ENCODE measurements around the gene HSP90B1.

HSP90B1 gene

DNA sequence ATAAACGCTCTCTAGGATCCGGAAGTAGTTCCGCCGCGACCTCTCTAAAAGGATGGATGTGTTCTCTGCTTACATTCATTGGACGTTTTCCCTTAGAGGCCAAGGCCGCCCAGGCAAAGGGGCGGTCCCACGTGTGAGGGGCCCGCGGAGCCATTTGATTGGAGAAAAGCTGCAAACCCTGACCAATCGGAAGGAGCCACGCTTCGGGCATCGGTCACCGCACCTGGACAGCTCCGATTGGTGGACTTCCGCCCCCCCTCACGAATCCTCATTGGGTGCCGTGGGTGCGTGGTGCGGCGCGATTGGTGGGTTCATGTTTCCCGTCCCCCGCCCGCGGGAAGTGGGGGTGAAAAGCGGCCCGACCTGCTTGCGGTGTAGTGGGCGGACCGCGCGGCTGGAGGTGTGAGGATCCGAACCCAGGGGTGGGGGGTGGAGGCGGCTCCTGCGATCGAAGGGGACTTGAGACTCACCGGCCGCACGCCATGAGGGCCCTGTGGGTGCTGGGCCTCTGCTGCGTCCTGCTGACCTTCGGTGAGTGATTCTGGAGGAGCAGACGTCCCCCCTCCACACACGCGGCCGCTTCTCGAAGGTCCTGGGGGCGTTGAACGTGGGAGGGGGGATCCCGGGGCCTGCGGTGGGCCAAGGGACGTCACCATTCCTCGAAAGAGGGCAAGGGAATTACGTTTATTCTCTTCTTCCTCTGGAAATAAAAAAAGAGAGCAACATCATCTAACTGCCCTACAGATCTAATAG, at the start of gene HSP90B1:
Gene HSP90B1, plus strand, starts transcription at position 377 of the 753 bp plus-strand sequence. Its CDS starts 106 bp downstream, at position 483.
- Histone ChIP-seq H3K4me1 (ENCODE audit: control insufficient read depth, insufficient read depth, low read length) (peaks cover 39% of the 10 kb centered on the region), H3K9me3 (ENCODE audit: control insufficient read depth in 2 of 2, low read length in 2 of 2) (no peaks in the 10 kb centered on the region), H3K36me3 (ENCODE audit: control insufficient read depth in 2 of 2, insufficient read depth in 2 of 2, low read length in 2 of 2) (peaks cover 12 to 14% of the 10 kb centered on the region in 2 donors), H3K27me3 (ENCODE audit: control insufficient read depth in 1 of 2, insufficient read depth in 2 of 2, low read length in 2 of 2) (no peaks in the 10 kb centered on the region), H3K4me3 (ENCODE audit: low read length in 2 of 2) (peak within 1 kb of the TSS; percentile 78 to 91), H3K9ac (ENCODE audit: low read length in 2 of 2) (peak within 1 kb of the TSS; percentile 92 to 99), H3K27ac (ENCODE audit: low read length) (peak within 1 kb of the TSS; percentile 98)

DNA sequence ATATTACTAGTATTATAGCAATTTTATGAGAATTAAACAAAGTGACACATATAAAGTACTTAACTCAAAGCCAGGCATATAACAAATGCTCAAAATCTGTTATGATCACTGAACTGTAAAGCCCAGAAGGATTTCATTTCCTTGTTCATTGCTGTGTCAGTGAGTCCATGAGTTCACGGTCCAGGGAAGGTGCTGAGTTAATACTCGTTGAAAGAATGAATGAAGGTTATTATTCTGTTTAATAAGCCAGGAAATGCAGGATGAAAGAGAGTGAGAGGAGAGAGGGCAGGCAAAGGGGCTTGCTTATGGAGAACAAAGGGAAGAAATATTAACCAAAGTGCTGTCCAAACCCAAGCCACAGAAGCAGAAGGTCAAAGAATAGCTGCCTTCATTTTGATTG, 48.9 kb upstream of the HSP90B1 start:
- H3K4me1 ChIP-seq (ENCODE audit: control insufficient read depth, insufficient read depth, low read length) = no peaks in the 10 kb centered on the region
- H3K4me3 ChIP-seq (ENCODE audit: low read length in 2 of 2) = no peak overlapping the region
- no peak overlapping the region for H3K9ac ChIP-seq (ENCODE audit: low read length in 2 of 2)
- no peaks in the 10 kb centered on the region for H3K27me3 ChIP-seq (ENCODE audit: control insufficient read depth in 1 of 2, insufficient read depth in 2 of 2, low read length in 2 of 2)
- no peak overlapping the region for H3K27ac ChIP-seq (ENCODE audit: low read length)
- no peaks in the 10 kb centered on the region for H3K36me3 ChIP-seq (ENCODE audit: control insufficient read depth in 2 of 2, insufficient read depth in 2 of 2, low read length in 2 of 2)
- no peaks in the 10 kb centered on the region for H3K9me3 ChIP-seq (ENCODE audit: control insufficient read depth in 2 of 2, low read length in 2 of 2)

GRCh38 chr12:103882861-103883596, 47.2 kb upstream of the HSP90B1 start:
- H3K36me3 ChIP-seq (ENCODE audit: control insufficient read depth in 2 of 2, insufficient read depth in 2 of 2, low read length in 2 of 2) = no peaks in the 10 kb centered on the region
- H3K4me1 ChIP-seq (ENCODE audit: control insufficient read depth, insufficient read depth, low read length) = no peaks in the 10 kb centered on the region
- no peaks in the 10 kb centered on the region for H3K9me3 ChIP-seq (ENCODE audit: control insufficient read depth in 2 of 2, low read length in 2 of 2)

GRCh38 chr12:103883908-103884307, 46.3 kb upstream of the HSP90B1 start:
- no peaks in the 10 kb centered on the region for H3K9me3 ChIP-seq (ENCODE audit: control insufficient read depth in 2 of 2, low read length in 2 of 2)
- H3K9ac ChIP-seq (ENCODE audit: low read length in 2 of 2) = no peak overlapping the region
- no peaks in the 10 kb centered on the region for H3K36me3 ChIP-seq (ENCODE audit: control insufficient read depth in 2 of 2, insufficient read depth in 2 of 2, low read length in 2 of 2)
- H3K4me3 ChIP-seq (ENCODE audit: low read length in 2 of 2) = no peak overlapping the region
- no peak overlapping the region for H3K27ac ChIP-seq (ENCODE audit: low read length)
- no peaks in the 10 kb centered on the region for H3K4me1 ChIP-seq (ENCODE audit: control insufficient read depth, insufficient read depth, low read length)
- no peaks in the 10 kb centered on the region for H3K27me3 ChIP-seq (ENCODE audit: control insufficient read depth in 1 of 2, insufficient read depth in 2 of 2, low read length in 2 of 2)

More at GRCh38 chr12:103882861-103883596, 47.2 kb upstream of the HSP90B1 start:
- no peak overlapping the region for H3K27ac ChIP-seq (ENCODE audit: low read length)
- H3K9ac ChIP-seq (ENCODE audit: low read length in 2 of 2) = no peak overlapping the region
- H3K27me3 ChIP-seq (ENCODE audit: control insufficient read depth in 1 of 2, insufficient read depth in 2 of 2, low read length in 2 of 2) = no peaks in the 10 kb centered on the region
- H3K4me3 ChIP-seq (ENCODE audit: low read length in 2 of 2) = no peak overlapping the region

DNA sequence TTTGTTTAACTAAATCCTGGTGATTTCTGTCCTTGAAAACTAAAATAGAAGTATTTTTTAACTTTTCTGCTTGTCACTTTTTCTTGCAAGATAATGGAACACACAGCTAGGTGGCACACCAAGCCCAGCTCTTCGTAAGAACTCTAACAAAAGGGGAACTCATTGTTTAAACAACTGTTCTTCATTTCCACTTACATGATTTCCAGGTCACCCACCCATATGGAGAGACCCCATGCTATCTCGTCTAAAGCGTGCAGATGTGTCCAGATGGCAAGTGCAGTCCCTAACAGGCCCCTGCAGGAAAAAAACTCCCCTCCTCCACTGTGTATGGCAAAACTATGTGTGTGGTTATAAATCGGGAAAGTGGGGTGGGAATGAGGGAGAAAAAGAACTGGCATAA, 45.9 kb upstream of the HSP90B1 start:
- no peaks in the 10 kb centered on the region for H3K9me3 ChIP-seq (ENCODE audit: control insufficient read depth in 2 of 2, low read length in 2 of 2)
- H3K27ac ChIP-seq (ENCODE audit: low read length) = no peak overlapping the region
- no peaks in the 10 kb centered on the region for H3K4me1 ChIP-seq (ENCODE audit: control insufficient read depth, insufficient read depth, low read length)
- no peaks in the 10 kb centered on the region for H3K27me3 ChIP-seq (ENCODE audit: control insufficient read depth in 1 of 2, insufficient read depth in 2 of 2, low read length in 2 of 2)
- H3K4me3 ChIP-seq (ENCODE audit: low read length in 2 of 2) = no peak overlapping the region
- no peaks in the 10 kb centered on the region for H3K36me3 ChIP-seq (ENCODE audit: control insufficient read depth in 2 of 2, insufficient read depth in 2 of 2, low read length in 2 of 2)
- H3K9ac ChIP-seq (ENCODE audit: low read length in 2 of 2) = no peak overlapping the region

DNA sequence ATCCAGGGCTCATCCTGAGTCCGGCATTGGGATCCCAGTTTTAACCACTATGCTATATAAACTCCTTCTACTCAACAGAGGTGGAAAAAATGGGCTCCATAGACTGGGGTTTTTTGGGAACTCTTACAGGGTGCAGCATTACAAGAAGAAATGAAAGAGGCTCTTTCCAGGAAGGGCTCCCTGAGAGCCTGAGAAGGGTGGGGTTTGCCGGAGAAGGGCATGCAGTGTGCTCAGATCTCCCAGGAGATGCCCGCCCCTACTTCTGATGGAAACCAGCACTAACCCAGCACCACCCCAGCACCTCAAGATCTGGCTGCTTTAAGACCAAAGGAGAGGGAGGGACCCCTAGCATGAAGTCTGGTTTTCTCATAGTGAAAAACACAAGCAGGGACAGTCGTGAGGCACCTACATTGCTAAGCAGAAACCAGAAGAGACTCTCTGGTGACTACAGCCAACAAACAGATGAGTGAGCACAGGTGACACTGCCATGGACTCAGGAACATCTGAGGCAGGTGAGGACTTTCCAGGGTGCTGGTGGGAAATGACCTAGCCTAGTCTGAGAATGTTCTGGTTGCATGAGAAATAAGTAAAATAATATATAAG, 43.9 kb upstream of the HSP90B1 start:
- no peak overlapping the region for H3K27ac ChIP-seq (ENCODE audit: low read length)
- H3K36me3 ChIP-seq (ENCODE audit: control insufficient read depth in 2 of 2, insufficient read depth in 2 of 2, low read length in 2 of 2) = no peaks in the 10 kb centered on the region
- no peak overlapping the region for H3K9ac ChIP-seq (ENCODE audit: low read length in 2 of 2)
- no peaks in the 10 kb centered on the region for H3K9me3 ChIP-seq (ENCODE audit: control insufficient read depth in 2 of 2, low read length in 2 of 2)
- no peaks in the 10 kb centered on the region for H3K27me3 ChIP-seq (ENCODE audit: control insufficient read depth in 1 of 2, insufficient read depth in 2 of 2, low read length in 2 of 2)
- no peaks in the 10 kb centered on the region for H3K4me1 ChIP-seq (ENCODE audit: control insufficient read depth, insufficient read depth, low read length)
- no peak overlapping the region for H3K4me3 ChIP-seq (ENCODE audit: low read length in 2 of 2)

DNA sequence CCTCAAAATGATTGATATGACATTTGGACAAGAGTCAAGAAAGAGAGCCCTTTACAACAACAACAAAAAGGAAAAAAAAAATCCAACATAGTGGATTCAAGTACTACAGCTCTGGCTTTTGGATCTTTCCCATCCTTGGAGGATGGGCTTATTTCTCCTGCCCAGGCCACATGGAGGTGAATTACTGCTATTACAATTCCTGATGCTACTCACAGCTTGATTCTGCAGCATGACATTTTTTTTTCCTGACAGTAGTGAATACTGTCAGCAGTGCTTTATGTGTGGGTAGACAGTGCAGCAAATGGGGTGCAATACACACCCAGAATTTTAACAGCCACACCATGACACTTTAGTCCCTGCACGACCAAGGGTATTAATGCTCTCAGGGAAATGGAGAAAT, 42.5 kb upstream of the HSP90B1 start:
- Histone ChIP-seq H3K9me3 (ENCODE audit: control insufficient read depth in 2 of 2, low read length in 2 of 2) (no peaks in the 10 kb centered on the region), H3K36me3 (ENCODE audit: control insufficient read depth in 2 of 2, insufficient read depth in 2 of 2, low read length in 2 of 2) (no peaks in the 10 kb centered on the region), H3K4me1 (ENCODE audit: control insufficient read depth, insufficient read depth, low read length) (no peaks in the 10 kb centered on the region), H3K27ac (ENCODE audit: low read length) (no peak overlapping the region), H3K4me3 (ENCODE audit: low read length in 2 of 2) (no peak overlapping the region), H3K9ac (ENCODE audit: low read length in 2 of 2) (no peak overlapping the region), H3K27me3 (ENCODE audit: control insufficient read depth in 1 of 2, insufficient read depth in 2 of 2, low read length in 2 of 2) (no peaks in the 10 kb centered on the region)

DNA sequence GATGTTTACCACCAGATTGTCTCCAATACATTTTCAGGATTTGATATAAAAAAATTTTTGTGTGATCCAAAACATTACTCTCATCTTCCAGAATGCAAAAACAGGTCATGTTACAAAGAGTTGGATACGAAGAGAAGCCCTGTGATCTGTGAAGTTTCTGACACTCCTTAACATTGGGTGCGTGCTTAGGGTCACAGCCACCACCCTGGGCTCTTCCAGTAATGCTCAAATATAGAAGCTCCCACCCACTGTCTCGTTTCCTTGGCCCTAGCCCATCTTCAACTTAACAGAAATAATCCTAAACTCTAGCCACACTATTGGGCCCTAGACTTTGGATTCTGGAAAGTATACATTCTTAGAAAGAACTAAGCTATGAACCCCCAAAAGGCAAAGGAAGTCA, 32.9 kb upstream of the HSP90B1 start:
- Histone ChIP-seq H3K27ac (ENCODE audit: low read length) (no peak overlapping the region), H3K36me3 (ENCODE audit: control insufficient read depth in 2 of 2, insufficient read depth in 2 of 2, low read length in 2 of 2) (no peaks in the 10 kb centered on the region), H3K27me3 (ENCODE audit: control insufficient read depth in 1 of 2, insufficient read depth in 2 of 2, low read length in 2 of 2) (no peaks in the 10 kb centered on the region), H3K9ac (ENCODE audit: low read length in 2 of 2) (no peak overlapping the region), H3K4me3 (ENCODE audit: low read length in 2 of 2) (no peak overlapping the region), H3K4me1 (ENCODE audit: control insufficient read depth, insufficient read depth, low read length) (no peaks in the 10 kb centered on the region), H3K9me3 (ENCODE audit: control insufficient read depth in 2 of 2, low read length in 2 of 2) (no peaks in the 10 kb centered on the region)

GRCh38 chr12:103901518-103902173, 28.6 kb upstream of the HSP90B1 start:
- H3K36me3 ChIP-seq (ENCODE audit: control insufficient read depth in 2 of 2, insufficient read depth in 2 of 2, low read length in 2 of 2) = no peaks in the 10 kb centered on the region
- no peaks in the 10 kb centered on the region for H3K9me3 ChIP-seq (ENCODE audit: control insufficient read depth in 2 of 2, low read length in 2 of 2)
- H3K4me3 ChIP-seq (ENCODE audit: low read length in 2 of 2) = no peak overlapping the region
- no peak overlapping the region for H3K9ac ChIP-seq (ENCODE audit: low read length in 2 of 2)
- H3K27me3 ChIP-seq (ENCODE audit: control insufficient read depth in 1 of 2, insufficient read depth in 2 of 2, low read length in 2 of 2) = no peaks in the 10 kb centered on the region
- no peaks in the 10 kb centered on the region for H3K4me1 ChIP-seq (ENCODE audit: control insufficient read depth, insufficient read depth, low read length)
- H3K27ac ChIP-seq (ENCODE audit: low read length) = no peak overlapping the region

- Histone ChIP-seq H3K36me3 (ENCODE audit: control insufficient read depth in 2 of 2, insufficient read depth in 2 of 2, low read length in 2 of 2) (no peaks in the 10 kb centered on the region), H3K27ac (ENCODE audit: low read length) (no peak overlapping the region), H3K27me3 (ENCODE audit: control insufficient read depth in 1 of 2, insufficient read depth in 2 of 2, low read length in 2 of 2) (no peaks in the 10 kb centered on the region), H3K9me3 (ENCODE audit: control insufficient read depth in 2 of 2, low read length in 2 of 2) (no peaks in the 10 kb centered on the region), H3K4me3 (ENCODE audit: low read length in 2 of 2) (no peak overlapping the region), H3K4me1 (ENCODE audit: control insufficient read depth, insufficient read depth, low read length) (peaks cover 3% of the 10 kb centered on the region), H3K9ac (ENCODE audit: low read length in 2 of 2) (no peak overlapping the region)
Observed at GRCh38 chr12:103903993-103904392, 26.2 kb upstream of the HSP90B1 start.

Measured in stomach smooth muscle (tissue), 2 donors.